Articular chondrocyte of knee joint (primary cell): Measurements from ENCODE around the gene TMED5. TPM values are rescaled to one million over a fixed set of nuclear protein-coding genes. Genes with fewer than 3 reads are reported as not detected.

Source experiments
- small RNA-seq: library from RNA; depleted of rRNA; stranded (forward); fragments of <200 nt; gene quantifications from one replicate; pipeline ENCODE3, GENCODE V24; 2012
- total RNA-seq: library from RNA; depleted of rRNA; stranded (reverse); fragments of >200 nt; gene quantifications from 2 replicates; pipeline ENCODE4 v1.2.3, GENCODE V29; 2012

TMED5 gene
- 68.5 and 80.3 TPM in 2 replicates for total RNA-seq

DNA sequence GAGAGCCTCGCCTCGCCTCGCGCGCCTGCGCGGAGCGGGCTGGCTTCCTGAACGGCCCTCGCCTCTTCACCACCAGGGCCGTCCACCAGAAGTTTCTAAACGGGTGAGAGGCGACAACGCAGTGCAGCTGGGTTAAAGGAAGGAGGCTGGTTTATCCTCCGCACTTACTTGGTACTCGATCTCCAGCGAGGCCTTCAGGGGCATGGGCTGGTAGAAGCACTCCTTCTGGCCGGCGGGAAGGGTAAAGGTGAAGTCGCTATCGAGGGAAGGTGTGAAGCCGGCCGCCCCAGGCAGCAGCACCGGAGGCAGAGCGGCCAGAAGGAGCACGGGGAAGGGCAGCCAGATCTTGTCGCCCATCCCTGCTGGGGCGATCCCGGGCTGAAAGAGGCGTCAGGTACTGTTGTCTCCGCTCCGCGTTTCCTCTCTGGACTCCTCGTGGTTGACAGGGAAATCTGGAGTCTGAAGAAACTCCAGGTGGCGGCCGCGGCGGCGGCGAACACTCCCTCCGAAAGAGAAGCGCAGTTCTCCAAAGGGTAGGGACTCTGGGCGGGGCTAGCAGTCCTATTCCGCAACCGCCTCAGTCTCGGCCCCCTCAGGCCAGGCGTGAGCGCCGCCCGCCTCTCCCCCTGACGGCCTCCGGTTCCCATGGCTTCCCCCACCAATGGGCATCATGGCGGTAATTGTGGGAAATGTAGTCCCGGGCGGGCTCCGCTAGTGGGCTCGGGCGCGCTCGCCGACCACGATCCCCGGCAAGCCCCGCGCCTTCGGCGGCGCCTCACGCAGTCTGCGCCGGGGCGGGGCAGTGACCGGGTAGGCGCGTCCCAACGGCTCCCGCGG, at the start of gene TMED5:
TMED5 (minus strand) TSS at position 528 of the 837 bp plus-strand sequence; CDS start at position 357, 171 bp downstream.

DNA sequence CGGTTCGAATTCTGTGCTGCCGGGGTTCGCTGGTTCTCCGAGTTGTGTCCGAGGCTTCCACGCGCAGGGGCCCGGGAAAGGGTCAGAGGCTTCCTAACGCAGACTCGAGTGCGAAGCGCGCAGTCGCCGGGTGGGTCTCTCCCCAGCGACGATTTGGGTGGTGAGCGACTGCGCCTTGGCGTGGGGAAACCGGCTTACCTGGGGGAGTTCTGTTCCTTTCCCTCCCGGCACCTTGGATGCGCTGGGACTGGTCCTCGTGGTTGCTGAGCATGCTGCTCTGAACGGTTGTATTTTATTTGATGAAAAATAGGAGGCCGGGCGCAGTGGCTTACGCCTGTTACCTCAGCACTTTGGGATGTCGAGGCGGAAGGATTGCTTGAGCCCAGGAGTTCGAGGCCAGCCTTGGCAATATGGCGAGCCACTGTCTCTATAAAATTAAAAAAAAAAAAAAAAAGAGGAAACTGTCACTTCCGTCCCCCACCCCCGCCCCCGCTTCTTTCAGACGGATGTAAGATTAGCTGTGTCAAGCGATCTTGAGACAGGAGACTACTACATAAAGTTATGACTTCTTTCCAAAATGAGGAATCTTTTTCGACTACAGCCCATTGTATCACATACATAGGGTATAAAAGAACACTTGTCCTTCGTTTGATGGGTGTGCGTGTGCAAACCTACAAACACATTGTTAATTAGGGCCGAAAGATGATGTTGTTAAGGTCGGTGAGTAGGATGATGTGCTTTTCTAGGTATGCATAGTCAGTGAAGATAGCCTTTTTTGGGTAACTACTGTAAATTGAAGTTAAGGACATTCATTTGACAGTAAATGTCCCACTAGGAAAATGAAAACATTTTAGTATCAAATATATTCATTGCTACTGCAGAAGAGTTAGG, 755 bp upstream of the TMED5 start, which contains the start of gene CCDC18:
CCDC18 (plus strand) TSS at position 2 of the 891 bp plus-strand sequence. CDS start 2,638 bp downstream, outside the sequence.

Small RNA genes lying within 50 kb of the gene (small RNA-seq; reads per million reads assigned to genes)
- not detected for gene AC126124.1

Other genes with a start within 250 kb of the TMED5 start
- gene DIPK1A, start 219.0 kb downstream of the TMED5 start, total RNA-seq: 10.8 and 15.0 TPM in 2 replicates
- gene MTF2, start 101.1 kb downstream of the TMED5 start, total RNA-seq: 21.0 and 24.6 TPM in 2 replicates
- gene CCDC18, start 311 bp upstream of the TMED5 start, total RNA-seq: 9.8 and 13.6 TPM in 2 replicates
- 62.1 and 80.9 TPM in 2 replicates for gene DR1, start 165.5 kb upstream of the TMED5 start, total RNA-seq